H1 (cell line): ENCODE results near the gene ABHD10. TPM values are rescaled to one million over a fixed set of nuclear protein-coding genes. Genes with fewer than 3 reads are reported as not detected.

Source experiments
- CTCF ChIA-PET: fragments of 300-600 bp; sonication (Branson Sonifier 250); formaldehyde crosslinking; loops from one replicate; lab custom pipeline; 2021; ENCODE audit not compliant: partially characterized antibody; lab: Charles Lee
- POLR2A ChIA-PET: fragments of 300-600 bp; sonication (Branson Sonifier 250); formaldehyde crosslinking; loops from one replicate; lab custom pipeline; 2021; ENCODE audit warnings: inconsistent platforms; ENCODE audit not compliant: partially characterized antibody; lab: Charles Lee
- DNase-seq, 2 experiments: peaks; one replicate each; pipeline versions ENCODE4 v3.0.0 to v3.0.0-alpha.2; 2010 to 2022; ENCODE audit warnings: low spot score in 2 of 2, low read depth in 1 of 2, mixed read lengths in 1 of 2
- FAIRE-seq: peaks from 2 replicates; lab custom pipeline; 2011; peaks lifted over from hg19 to GRCh38; lab: Jason Lieb, UNC
- H2AFZ ChIP-seq: 2 replicates; pipeline ENCODE4 v1.8.1; 2012; ENCODE audit warnings: low read length, inconsistent platforms
- H2AK5ac ChIP-seq: 2 replicates; pipeline ENCODE4 v1.6.1; 2013; ENCODE audit warnings: low read depth, low read length
- H2BK120ac ChIP-seq: replicated peaks from 2 replicates; pipeline ENCODE3; 2013; ENCODE audit warnings: low read depth, low read length, inconsistent platforms
- H2BK12ac ChIP-seq: 2 replicates; pipeline ENCODE4 v1.6.1; 2013; ENCODE audit warnings: low read depth, low read length
- H2BK15ac ChIP-seq: 2 replicates; pipeline ENCODE4 v1.6.1; 2013; ENCODE audit warnings: low read length
- H2BK20ac ChIP-seq: 2 replicates; pipeline ENCODE4 v1.6.1; 2013; ENCODE audit warnings: low read length
- H2BK5ac ChIP-seq: 2 replicates; pipeline ENCODE4 v1.6.1; 2013; ENCODE audit warnings: low read depth, low read length
- H3K14ac ChIP-seq: 2 replicates; pipeline ENCODE4 v1.6.1; 2013; ENCODE audit warnings: inconsistent platforms; ENCODE audit not compliant: insufficient read length
- H3K18ac ChIP-seq: 2 replicates; pipeline ENCODE4 v1.6.1; 2013; ENCODE audit warnings: low read length; ENCODE audit errors: extremely low read depth
- H3K23ac ChIP-seq: 2 replicates; pipeline ENCODE4 v1.6.1; 2013; ENCODE audit warnings: inconsistent platforms; ENCODE audit not compliant: insufficient read length
- H3K23me2 ChIP-seq: 2 replicates; pipeline ENCODE4 v1.6.1; 2013; ENCODE audit warnings: low read depth, low read length
- H3K27ac ChIP-seq: 2 replicates; pipeline ENCODE4 v1.6.1; 2011; ENCODE audit warnings: low read depth, low read length, inconsistent platforms
- H3K27me3 ChIP-seq, 4 experiments: replicated peaks in 1 of 4; 1 replicate in 1 of 4; 2 replicates in 3 of 4; pipeline versions ENCODE4 v1.6.1 to v1.8.1; 2011 to 2013; ENCODE audit warnings: low read length in 3 of 4, mild to moderate bottlenecking in 3 of 4, inconsistent platforms in 2 of 4, mixed read lengths in 2 of 4, moderate library complexity in 1 of 4; ENCODE audit not compliant: control insufficient read depth in 3 of 4, insufficient read depth in 3 of 4; ENCODE audit errors: extremely low read depth in 1 of 4
- H3K36me3 ChIP-seq, 4 experiments: 2 replicates each; pipeline versions ENCODE4 v1.6.1 to v1.8.1; 2011 to 2013; ENCODE audit warnings: mild to moderate bottlenecking in 4 of 4, low read length in 3 of 4, moderate library complexity in 2 of 4, control low read depth in 1 of 4, inconsistent platforms in 1 of 4; ENCODE audit not compliant: insufficient read depth in 4 of 4, control insufficient read depth in 2 of 4
- H3K4ac ChIP-seq: replicated peaks from 2 replicates; pipeline ENCODE3; 2013; ENCODE audit warnings: low read length, low read depth, mixed read lengths, inconsistent platforms; ENCODE audit not compliant: insufficient read length
- H3K4me1 ChIP-seq, 4 experiments: replicated peaks in 1 of 4; 1 replicate in 1 of 4; 2 replicates in 3 of 4; pipeline versions ENCODE4 v1.6.1 to v1.8.1; 2011 to 2013; ENCODE audit warnings: low read length in 3 of 4, inconsistent platforms in 2 of 4, mixed read lengths in 1 of 4; ENCODE audit not compliant: insufficient read depth in 4 of 4, control insufficient read depth in 3 of 4
- H3K4me2 ChIP-seq, 2 experiments: 2 replicates each; pipeline versions ENCODE4 v1.6.1 to v1.8.1; 2011 to 2013; ENCODE audit warnings: low read depth in 2 of 2, low read length in 2 of 2, control low read depth in 1 of 2, inconsistent platforms in 1 of 2, mild to moderate bottlenecking in 1 of 2; ENCODE audit not compliant: insufficient read depth in 1 of 2
- H3K4me3 ChIP-seq, 4 experiments: fragments of 200-600, 300-600 bp in 1 of 4; sonication (generic), shearing (Covaris generic), sonication (Bioruptor Twin) in 1 of 4; 2 replicates each; pipeline versions ENCODE4 v1.5.1 to v1.8.1; 2011 to 2016; ENCODE audit warnings: low read length in 4 of 4, low read depth in 3 of 4, control low read depth in 2 of 4, inconsistent platforms in 2 of 4, mild to moderate bottlenecking in 2 of 4, mixed read lengths in 1 of 4, moderate library complexity in 1 of 4; ENCODE audit not compliant: insufficient read depth in 2 of 4; ENCODE audit errors: extremely low read depth in 1 of 4
- H3K56ac ChIP-seq: replicated peaks from 2 replicates; pipeline ENCODE3; 2013; ENCODE audit warnings: low read depth, mild to moderate bottlenecking, mixed read lengths, low read length, inconsistent platforms; ENCODE audit not compliant: insufficient read length
- H3K79me1 ChIP-seq: 2 replicates; pipeline ENCODE4 v1.6.1; 2013; ENCODE audit warnings: low read depth, low read length, control low read depth
- H3K79me2 ChIP-seq, 2 experiments: 2 replicates each; pipeline versions ENCODE4 v1.6.1 to v1.8.1; 2012 to 2013; ENCODE audit warnings: low read length in 2 of 2, mild to moderate bottlenecking in 2 of 2, inconsistent platforms in 1 of 2; ENCODE audit not compliant: insufficient read depth in 2 of 2, control insufficient read depth in 1 of 2
- H3K9ac ChIP-seq, 4 experiments: replicated peaks in 1 of 4; 1 replicate in 1 of 4; 2 replicates in 3 of 4; pipeline versions ENCODE4 v1.6.1 to v1.8.1; 2011 to 2013; ENCODE audit warnings: low read depth in 3 of 4, low read length in 3 of 4, control low read depth in 2 of 4, mild to moderate bottlenecking in 2 of 4, moderate library complexity in 2 of 4, inconsistent platforms in 1 of 4; ENCODE audit errors: extremely low read depth in 1 of 4
- H3K9me3 ChIP-seq, 2 experiments: 2 replicates each; pipeline versions ENCODE4 v1.6.1 to v1.8.1; 2012 to 2013; ENCODE audit warnings: mild to moderate bottlenecking in 2 of 2, moderate library complexity in 2 of 2, control low read depth in 1 of 2, inconsistent platforms in 1 of 2, low read depth in 1 of 2, low read length in 1 of 2, mixed read lengths in 1 of 2; ENCODE audit not compliant: insufficient read depth in 2 of 2
- H4K20me1 ChIP-seq, 2 experiments: replicated peaks in 1 of 2; 2 replicates each; pipeline versions ENCODE3 to v1.8.1; 2011 to 2013; ENCODE audit warnings: inconsistent platforms in 2 of 2, low read length in 2 of 2, mild to moderate bottlenecking in 1 of 2; ENCODE audit not compliant: insufficient read depth in 2 of 2, control insufficient read depth in 1 of 2
- H4K5ac ChIP-seq: 2 replicates; pipeline ENCODE4 v1.6.1; 2013; ENCODE audit warnings: low read length, low read depth, mixed read lengths, inconsistent platforms; ENCODE audit not compliant: insufficient read length
- H4K8ac ChIP-seq: 2 replicates; pipeline ENCODE4 v1.8.0; 2013; ENCODE audit warnings: mild to moderate bottlenecking, moderate library complexity, low read length, inconsistent platforms; ENCODE audit not compliant: insufficient read depth; ENCODE audit errors: extremely low read depth
- H4K91ac ChIP-seq: replicated peaks from 2 replicates; pipeline ENCODE3; 2013; ENCODE audit warnings: low read length, mixed read lengths, inconsistent platforms; ENCODE audit not compliant: insufficient read length
- CEBPB ChIP-seq: IDR thresholded peaks from 2 replicates; pipeline ENCODE4 v1.6.1; 2012; ENCODE audit warnings: low read depth, low read length
- EGR1 ChIP-seq: IDR thresholded peaks from 2 replicates; pipeline ENCODE4 v1.6.1; 2011; ENCODE audit warnings: low read depth, low read length, borderline replicate concordance
- EP300 ChIP-seq, 2 experiments: IDR thresholded peaks; 1 replicate in 1 of 2; 2 replicates in 1 of 2; pipeline ENCODE4 v1.6.1; 2011 to 2012; ENCODE audit warnings: low read depth in 2 of 2, low read length in 2 of 2, mild to moderate bottlenecking in 2 of 2, borderline replicate concordance in 1 of 2, inconsistent platforms in 1 of 2, moderate library complexity in 1 of 2
- FOSL1 ChIP-seq: IDR thresholded peaks from 2 replicates; pipeline ENCODE4 v1.6.1; 2011; ENCODE audit warnings: mild to moderate bottlenecking, low read depth, low read length, moderate library complexity; ENCODE audit not compliant: insufficient read depth
- GTF2F1 ChIP-seq: IDR thresholded peaks from 2 replicates; pipeline ENCODE4 v1.6.1; 2012; ENCODE audit warnings: low read depth, low read length, improper control_type of control experiment, borderline replicate concordance
- HDAC2 ChIP-seq, 2 experiments: fragments of 300-600 bp in 1 of 2; sonication (generic) in 1 of 2; IDR thresholded peaks; 2 replicates each; pipeline ENCODE4 v1.6.1; 2011 to 2012; ENCODE audit warnings: low read depth in 2 of 2, low read length in 2 of 2, mild to moderate bottlenecking in 2 of 2, moderate library complexity in 2 of 2, borderline replicate concordance in 1 of 2, inconsistent platforms in 1 of 2
- PHF8 ChIP-seq: fragments of 200-600 bp; sonication (generic); conservative IDR thresholded peaks from 2 replicates; pipeline ENCODE4 v1.7.1; 2012; ENCODE audit warnings: low read depth, mild to moderate bottlenecking, inconsistent platforms, low read length, moderate library complexity
- POLR2A ChIP-seq, 2 experiments: IDR thresholded peaks; 1 replicate in 1 of 2; 2 replicates in 1 of 2; pipeline ENCODE4 v1.6.1; 2011; ENCODE audit warnings: low read depth in 2 of 2, low read length in 2 of 2, mild to moderate bottlenecking in 2 of 2; ENCODE audit errors: control extremely low read depth in 1 of 2
- POLR2AphosphoS5 ChIP-seq: IDR thresholded peaks from 2 replicates; pipeline ENCODE4 v1.6.1; 2011; ENCODE audit warnings: low read depth, low read length
- RAD21 ChIP-seq, 2 experiments: IDR thresholded peaks in 1 of 2; conservative IDR thresholded peaks in 1 of 2; 2 replicates each; pipeline ENCODE4 v1.6.1; 2011; ENCODE audit warnings: low read depth in 2 of 2, low read length in 2 of 2, improper control_type of control experiment in 1 of 2, inconsistent platforms in 1 of 2, mild to moderate bottlenecking in 1 of 2, moderate library complexity in 1 of 2
- SIN3A ChIP-seq, 2 experiments: IDR thresholded peaks in 1 of 2; conservative IDR thresholded peaks in 1 of 2; 2 replicates each; pipeline ENCODE4 v1.6.1; 2011 to 2012; ENCODE audit warnings: low read length in 2 of 2, improper control_type of control experiment in 1 of 2, low read depth in 1 of 2, mild to moderate bottlenecking in 1 of 2
- SIRT6 ChIP-seq: IDR thresholded peaks from one replicate; pipeline ENCODE4 v1.7.1; 2012; ENCODE audit warnings: low read length, inconsistent platforms
- SRF ChIP-seq: IDR thresholded peaks from 2 replicates; pipeline ENCODE4 v1.6.1; 2011; ENCODE audit warnings: mild to moderate bottlenecking, low read depth, low read length, moderate library complexity
- WGBS, 2 experiments: shearing (Covaris generic) in 1 of 2; methylation state at CpG; one replicate each; pipeline versions ENCODE4 v1.1.6 to v1.1.7; 2013 to 2015; ENCODE audit warnings: low lambda C conversion rate in 2 of 2, mixed read lengths in 2 of 2, inconsistent platforms in 1 of 2, low coverage in 1 of 2, missing lambda C conversion rate in 1 of 2; ENCODE audit not compliant: insufficient replicate concordance in 2 of 2, insufficient coverage in 1 of 2, insufficient read length in 1 of 2; ENCODE audit errors: extremely low coverage in 1 of 2, missing lambda C conversion rate in 1 of 2; 5-methylcytosine and 5-hydroxymethylcytosine counted together
- polyA plus RNA-seq, 7 experiments: library from polyadenylated mRNA; depleted of rRNA in 3 of 7; stranded (reverse) in 5 of 7; unstranded in 2 of 7; fragments of >200 nt in 5 of 7; fragments of 200-250 nt in 2 of 7; gene quantifications; 1 replicate in 5 of 7; 2 replicates in 1 of 7; 4 replicates in 1 of 7; pipeline versions ENCODE4 v1.2.1 to v1.2.3, GENCODE V29; 2011 to 2013; ENCODE audit warnings: missing spikeins in 2 of 7, mixed read lengths in 2 of 7
- total RNA-seq: library from RNA; stranded (reverse); fragmentation: NEBNext Ultra II Directional; extraction: Animal tissue kit (Norgen Biotek cat#: 25700); gene quantifications from 2 replicates; pipeline ENCODE4 v1.2.1, GENCODE V29; 2021

The ABHD10 gene
- total and polyA plus RNA-seq, 2 of the 8 experiments (the other 6 are each of a cell fraction or from before 2014, with no cell fraction given) = 10.9 to 24.6 TPM

- H4K20me1 ChIP-seq = no peaks in the 10 kb centered on the region
- H2BK12ac ChIP-seq = no peak overlapping the region
- CTCF ChIA-PET = interaction anchor here (1.0 kb wide), 1 partner anchor 235 kb away, joined by 4 read pairs; no protein-coding TSS in a partner anchor
- no peak overlapping the region for H3K9ac ChIP-seq
- POLR2A ChIA-PET = no interaction called here
- no peak overlapping the region for H3K4me3 ChIP-seq
- H3K14ac ChIP-seq = no peak overlapping the region
- no peak overlapping the region for H2BK5ac ChIP-seq
- no peak overlapping the region for H3K4me2 ChIP-seq
- DNase-seq (no peak), FAIRE-seq (no peak)
- H3K36me3 ChIP-seq = no peaks in the 10 kb centered on the region
- no peak overlapping the region for H4K5ac ChIP-seq
- no peak overlapping the region for H3K18ac ChIP-seq
- peaks cover 0 to 13% (median 6%) of the 10 kb centered on the region in 4 experiments; a peak in 4 of 7 replicates for H3K4me1 ChIP-seq
- no peaks in the 10 kb centered on the region for H3K23me2 ChIP-seq
- H2AFZ ChIP-seq = no peak overlapping the region
- H4K8ac ChIP-seq = no peak overlapping the region
- no peak overlapping the region for H3K23ac ChIP-seq
- H3K27me3 ChIP-seq = peaks cover 0 to 9% (median 5%) of the 10 kb centered on the region in 4 experiments; a peak in 5 of 7 replicates
- TF ChIP-seq FOSL1 (no peak), PHF8 (no peak), SIN3A (conservative IDR thresholded peaks at IDR 0.05 in 1 of 2, IDR thresholded peaks at IDR 0.05 in 1 of 2; ENCODE audit: low read depth in 1 of 2, low read length in 2 of 2) (no peak), SIRT6 (no peak), GTF2F1 (no peak), EGR1 (no peak), POLR2A (IDR thresholded peaks at IDR 0.05; ENCODE audit: control extremely low read depth in 1 of 2, low read depth in 2 of 2, low read length in 2 of 2) (no peak), RAD21 (IDR thresholded peaks at IDR 0.05 in 1 of 2, conservative IDR thresholded peaks at IDR 0.05 in 1 of 2; ENCODE audit: low read depth in 2 of 2, low read length in 2 of 2) (no peak), EP300 (IDR thresholded peaks at IDR 0.05; ENCODE audit: borderline replicate concordance in 1 of 2, low read depth in 2 of 2, low read length in 2 of 2) (no peak), SRF (no peak), POLR2AphosphoS5 (no peak), CEBPB (no peak), HDAC2 (IDR thresholded peaks at IDR 0.05; ENCODE audit: borderline replicate concordance in 1 of 2, low read depth in 2 of 2, low read length in 2 of 2) (no peak)
- H3K4ac ChIP-seq = no peak overlapping the region
- H3K79me1 ChIP-seq = no peaks in the 10 kb centered on the region
- H3K56ac ChIP-seq = no peak overlapping the region
- H3K27ac ChIP-seq = no peak overlapping the region
- H2BK15ac ChIP-seq = no peak overlapping the region
- H3K9me3 ChIP-seq = no peaks in the 10 kb centered on the region
- no peak overlapping the region for H2BK120ac ChIP-seq
- WGBS, 2 experiments = 91% methylated on average over 5 of the region's 5 CpGs; no CpG with 5 or more reads in 1 of the 2 experiments
- H2AK5ac ChIP-seq = no peak overlapping the region
- H3K79me2 ChIP-seq = no peaks in the 10 kb centered on the region
- H4K91ac ChIP-seq = no peak overlapping the region
- H2BK20ac ChIP-seq = no peak overlapping the region
Measured at GRCh38 chr3:111952086-111952485, 26.7 kb upstream of the ABHD10 start.
